Spleen (tissue), 7 donors: ENCODE data around the gene NAALADL2.

Experiments used
- CTCF ChIP-seq, 11 experiments: fragments of 200-600 bp in 7 of 11; fragments of 450-650 bp in 4 of 11; sonication (generic) in 4 of 11; IDR thresholded peaks in 8 of 11; conservative IDR thresholded peaks in 3 of 11; 1 replicate in 7 of 11; 2 replicates in 4 of 11; pipeline versions ENCODE4 v1.4.0 to v1.8.0; 2016 to 2021; ENCODE audit warnings: antibody characterized with exemption in 11 of 11, inconsistent platforms in 4 of 11, mild to moderate bottlenecking in 1 of 11
- POLR2A ChIP-seq, 3 donors: fragments of 450-650 bp; IDR thresholded peaks; one replicate each; pipeline ENCODE4 v1.5.1; 2017; ENCODE audit warnings: antibody characterized with exemption in 3 of 3, mild to moderate bottlenecking in 1 of 3
- POLR2AphosphoS5 ChIP-seq, 3 donors: sonication (generic); formaldehyde crosslinking; IDR thresholded peaks; one replicate each; pipeline ENCODE4 v1.5.1; 2017; ENCODE audit warnings: antibody characterized with exemption in 3 of 3
- donor health status: DM: no; HTN: no; CAD: no; lungs with moderate emphysema.
- donor health status: DM: no; HTN: no; CAD: no.
- donor health status: DM: no; HTN: no; CAD: no.

- TF ChIP-seq POLR2AphosphoS5 (IDR thresholded peaks at IDR 0.05) (no peak), CTCF (IDR thresholded peaks at IDR 0.05 in 8 of 11, conservative IDR thresholded peaks at IDR 0.05 in 3 of 11) (no peak), POLR2A (IDR thresholded peaks at IDR 0.05) (no peak)
These were observed 100.5 kb downstream of the NAALADL2 start for GRCh38 chr3:174959556-174960065.
